H7 (cell line): ENCODE measurements around the gene B3GNT7. TPM values are rescaled to one million over a fixed set of nuclear protein-coding genes. Genes with fewer than 3 reads are reported as not detected.

Experiments
- DNase-seq: peaks from one replicate; pipeline ENCODE4 v3.0.0; 2012
- H3K27me3 ChIP-seq: 2 replicates; pipeline ENCODE4 v1.6.0; 2011; ENCODE audit warnings: mild to moderate bottlenecking, low read length; ENCODE audit not compliant: control insufficient read depth, insufficient read depth
- H3K36me3 ChIP-seq: replicated peaks from 2 replicates; pipeline ENCODE4 v1.5.1; 2011; ENCODE audit warnings: low read length; ENCODE audit not compliant: control insufficient read depth, insufficient read depth
- H3K4me3 ChIP-seq: 2 replicates; pipeline ENCODE4 v1.5.1; 2011; ENCODE audit warnings: low read depth, mild to moderate bottlenecking, control low read depth, low read length, moderate library complexity; ENCODE audit not compliant: insufficient read depth
- total RNA-seq: library from RNA; depleted of rRNA; stranded (reverse); fragments of >200 nt; shearing (Covaris generic); gene quantifications from 2 replicates; pipeline ENCODE4 v1.2.3, GENCODE V29; 2014; rRNA removed

Gene B3GNT7
- total RNA-seq, 1 experiment from 2014 or later, result 52.9 TPM

- Histone ChIP-seq H3K4me3 (no peak overlapping the region), H3K36me3 (no peaks in the 10 kb centered on the region), H3K27me3 (no peaks in the 10 kb centered on the region)
- no peak for DNase-seq
Observed at GRCh38 chr2:231431606-231432005, 36.1 kb downstream of the B3GNT7 start.

GRCh38 chr2:231433990-231434389, 38.5 kb downstream of the B3GNT7 start:
- Histone ChIP-seq H3K36me3 (no peaks in the 10 kb centered on the region), H3K27me3 (no peaks in the 10 kb centered on the region), H3K4me3 (no peak overlapping the region)
- no peak for DNase-seq

- H3K4me3 ChIP-seq, result no peak overlapping the region
Observed at GRCh38 chr2:231436957-231437356, 41.4 kb downstream of the B3GNT7 start.

GRCh38 chr2:231449503-231450054, 54.1 kb downstream of the B3GNT7 start:
- Histone ChIP-seq H3K4me3 (no peak overlapping the region), H3K27me3 (no peaks in the 10 kb centered on the region), H3K36me3 (peaks cover 9% of the 10 kb centered on the region)
- no peak for DNase-seq

More at GRCh38 chr2:231436957-231437356, 41.4 kb downstream of the B3GNT7 start:
- H3K36me3 ChIP-seq, result no peaks in the 10 kb centered on the region
- no peaks in the 10 kb centered on the region for H3K27me3 ChIP-seq
- no peak for DNase-seq

- peaks cover 17% of the 10 kb centered on the region for H3K36me3 ChIP-seq
- H3K4me3 ChIP-seq, result no peak overlapping the region
- no peaks in the 10 kb centered on the region for H3K27me3 ChIP-seq
- no peak for DNase-seq
Observed at GRCh38 chr2:231450548-231450989, 55.1 kb downstream of the B3GNT7 start.

Other genes with a start within 250 kb of the B3GNT7 start
- gene ARMC9, start 197.1 kb upstream of the B3GNT7 start, total RNA-seq, result 25.0 and 33.6 TPM in 2 replicates
- gene NCL, start 68.8 kb downstream of the B3GNT7 start, total RNA-seq, result 148 and 278 TPM in 2 replicates
- gene NMUR1, start 134.7 kb downstream of the B3GNT7 start, total RNA-seq, result 0.10 and 0.22 TPM in 2 replicates
- gene TEX44, start 197.2 kb downstream of the B3GNT7 start, total RNA-seq, result not detected in 2 replicates